HEK293 (cell line): Measurements from ENCODE around the gene AP3D1.
"Not testable (repeated sequence)": the region's sequence is repeated elsewhere in the genome, so short reads cannot be mapped to it uniquely, and the experiment has no call there.

Experiments
- CTCF ChIA-PET: fragments of 350-600 bp; formaldehyde crosslinking; extraction: SDS; loops from one replicate; lab custom pipeline; 2021; ENCODE audit warnings: antibody characterized with exemption; lab: Yijun Ruan, JAX
- POLR2A ChIA-PET: fragments of 300-600 bp; formaldehyde crosslinking; extraction: SDS; loops from one replicate; lab custom pipeline; 2020; ENCODE audit warnings: antibody characterized with exemption, inconsistent platforms; lab: Yijun Ruan, JAX
- H3K27ac ChIP-seq: fragments of 200-500 bp; sonication (Bioruptor generic); 2 replicates; pipeline ENCODE4 v1.5.1; 2014; ENCODE audit warnings: low read depth, low read length, control low read depth, inconsistent platforms; ENCODE audit errors: extremely low read depth
- H3K36me3 ChIP-seq, 2 experiments: fragments of 200-500 bp in 1 of 2; sonication (Bioruptor generic) in 1 of 2; 1 replicate in 1 of 2; 2 replicates in 1 of 2; pipeline ENCODE4 v1.5.1; 2014 to 2017; ENCODE audit warnings: inconsistent platforms in 2 of 2, low read length in 2 of 2; ENCODE audit not compliant: control insufficient read depth in 2 of 2, insufficient read depth in 1 of 2
- H3K4me1 ChIP-seq: fragments of 200-500 bp; sonication (Bioruptor generic); 2 replicates; pipeline ENCODE4 v1.5.1; 2014; ENCODE audit warnings: mild to moderate bottlenecking, low read length, inconsistent platforms; ENCODE audit not compliant: control insufficient read depth, insufficient read depth
- H3K4me3 ChIP-seq: 2 replicates; pipeline ENCODE4 v1.5.1; 2011; ENCODE audit warnings: low read depth, mild to moderate bottlenecking, control low read depth, low read length, moderate library complexity
- H3K9me3 ChIP-seq: fragments of 200-500 bp; sonication (Bioruptor generic); 2 replicates; pipeline ENCODE4 v1.5.1; 2014; ENCODE audit warnings: low read depth, low read length, inconsistent platforms; ENCODE audit not compliant: control insufficient read depth, insufficient read depth
- BCL11A ChIP-seq: fragments of 450-650 bp; formaldehyde crosslinking; IDR thresholded peaks from 2 replicates; pipeline ENCODE4 v1.5.1; 2016; ENCODE audit warnings: low read depth, missing biosample characterization, missing genetic modification characterization
- ELK4 ChIP-seq: IDR thresholded peaks from 2 replicates; pipeline ENCODE4 v1.6.1; 2011; ENCODE audit warnings: mild to moderate bottlenecking, low read depth, low read length, borderline replicate concordance
- GLIS1 ChIP-seq: fragments of 450-650 bp; formaldehyde crosslinking; IDR thresholded peaks from 2 replicates; pipeline ENCODE4 v1.5.1; 2016; ENCODE audit warnings: missing biosample characterization, missing genetic modification characterization
- GLIS2 ChIP-seq: fragments of 450-650 bp; formaldehyde crosslinking; IDR thresholded peaks from 2 replicates; pipeline ENCODE4 v1.5.1; 2016; ENCODE audit warnings: missing biosample characterization, missing genetic modification characterization
- OSR2 ChIP-seq: fragments of 450-650 bp; formaldehyde crosslinking; IDR thresholded peaks from 2 replicates; pipeline ENCODE4 v1.5.1; 2016; ENCODE audit warnings: missing biosample characterization, missing genetic modification characterization
- PATZ1 ChIP-seq: fragments of 450-650 bp; formaldehyde crosslinking; IDR thresholded peaks from 2 replicates; pipeline ENCODE4 v1.5.1; 2016; ENCODE audit warnings: missing biosample characterization, missing genetic modification characterization
- SP2 ChIP-seq: fragments of 450-650 bp; formaldehyde crosslinking; IDR thresholded peaks from 2 replicates; pipeline ENCODE4 v1.5.1; 2016; ENCODE audit warnings: missing biosample characterization, missing genetic modification characterization
- SP7 ChIP-seq: fragments of 450-650 bp; formaldehyde crosslinking; IDR thresholded peaks from 2 replicates; pipeline ENCODE4 v1.5.1; 2016; ENCODE audit warnings: missing biosample characterization, missing genetic modification characterization
- YY1 ChIP-seq: fragments of 450-650 bp; formaldehyde crosslinking; IDR thresholded peaks from 2 replicates; pipeline ENCODE4 v1.5.1; 2018; ENCODE audit warnings: missing biosample characterization, missing genetic modification characterization
- ZBTB20 ChIP-seq: fragments of 450-650 bp; formaldehyde crosslinking; IDR thresholded peaks from 2 replicates; pipeline ENCODE4 v1.5.1; 2016; ENCODE audit warnings: missing biosample characterization, missing genetic modification characterization
- ZBTB44 ChIP-seq: fragments of 450-650 bp; IDR thresholded peaks from 2 replicates; pipeline ENCODE4 v1.5.1; 2018; ENCODE audit warnings: missing biosample characterization, mild to moderate bottlenecking, missing genetic modification characterization
- ZBTB6 ChIP-seq: fragments of 450-650 bp; formaldehyde crosslinking; IDR thresholded peaks from 2 replicates; pipeline ENCODE4 v1.5.1; 2017; ENCODE audit warnings: missing biosample characterization, missing genetic modification characterization
- ZIC2 ChIP-seq: fragments of 450-650 bp; formaldehyde crosslinking; IDR thresholded peaks from 2 replicates; pipeline ENCODE4 v1.5.1; 2016; ENCODE audit warnings: missing biosample characterization, missing genetic modification characterization
- ZNF121 ChIP-seq: fragments of 450-650 bp; formaldehyde crosslinking; IDR thresholded peaks from 2 replicates; pipeline ENCODE4 v1.5.1; 2016; ENCODE audit warnings: missing biosample characterization, missing genetic modification characterization
- ZNF133 ChIP-seq: fragments of 450-650 bp; formaldehyde crosslinking; IDR thresholded peaks from 2 replicates; pipeline ENCODE4 v1.5.1; 2016; ENCODE audit warnings: missing biosample characterization, missing genetic modification characterization
- ZNF155 ChIP-seq: fragments of 450-650 bp; formaldehyde crosslinking; IDR thresholded peaks from 2 replicates; pipeline ENCODE4 v1.5.1; 2016; ENCODE audit warnings: missing biosample characterization, missing genetic modification characterization
- ZNF24 ChIP-seq: fragments of 450-650 bp; formaldehyde crosslinking; IDR thresholded peaks from 2 replicates; pipeline ENCODE4 v1.5.1; 2016; ENCODE audit warnings: missing biosample characterization, missing genetic modification characterization
- ZNF473 ChIP-seq: fragments of 450-650 bp; formaldehyde crosslinking; IDR thresholded peaks from 2 replicates; pipeline ENCODE4 v1.5.1; 2017; ENCODE audit warnings: missing biosample characterization, missing genetic modification characterization
- ZNF530 ChIP-seq: fragments of 450-650 bp; formaldehyde crosslinking; IDR thresholded peaks from 2 replicates; pipeline ENCODE4 v1.5.1; 2016; ENCODE audit warnings: low read depth, missing biosample characterization, missing genetic modification characterization

The AP3D1 gene

GRCh38 chr19:2096034-2096479 lies 55.3 kb downstream of the AP3D1 start, which contains the start of gene MOB3A (continued):
- peak; percentile 87 for TF ChIP-seq PATZ1 (tag by site-specific recombination)
- TF ChIP-seq BCL11A (tag by site-specific recombination), result no peak
- no peak for TF ChIP-seq ZNF473 (tag by site-specific recombination)
- no peak for TF ChIP-seq ZNF530 (tag by site-specific recombination)
- peak; percentile 75; the same call in 1 of the 2 replicates for TF ChIP-seq ZBTB44 (tag by site-specific recombination)
- TF ChIP-seq, all 188 proteins: peak for 69

GRCh38 chr19:2091926-2092525 lies 59.3 kb downstream of the AP3D1 start:
- H3K36me3 ChIP-seq, result peaks cover 4 to 14% of the 10 kb centered on the region in 2 experiments; a peak in 2 of 3 replicates
- POLR2A ChIA-PET, result interaction anchor here (0.6 to 0.7 kb wide), 3 partner anchors 75 to 593 kb away, joined by 5 to 7 read pairs (median 6); no protein-coding TSS in a partner anchor
- not testable (repeated sequence) for H3K4me1 ChIP-seq, H3K4me3 ChIP-seq, H3K27ac ChIP-seq, H3K9me3 ChIP-seq
- TF ChIP-seq ZNF121 (tag by site-specific recombination), result peak; percentile 81
- CTCF ChIA-PET, result interaction anchor here (0.7 kb wide), 1 partner anchor 12 kb away, joined by 5 read pairs; no protein-coding TSS in a partner anchor

GRCh38 chr19:2089727-2090053 lies 61.7 kb downstream of the AP3D1 start:
- Histone ChIP-seq H3K27ac (peak overlapping the region; percentile 43), H3K36me3 (peaks cover 4 to 14% of the 10 kb centered on the region in 2 experiments; a peak in 2 of 3 replicates), H3K9me3 (no peaks in the 10 kb centered on the region), H3K4me1 (0 out of 2 replicates have a peak, but pooled peaks cover 4% of the 10 kb centered on the region), H3K4me3 (no peak overlapping the region)
- ChIA-PET POLR2A (no interaction called here), CTCF (interaction anchor here (0.6 to 1.4 kb wide), 2 partner anchors 70 to 160 kb away, joined by 5 to 6 read pairs; no protein-coding TSS in a partner anchor)
- TF ChIP-seq YY1 (tag by site-specific recombination), result no peak
- peak; percentile 66 for TF ChIP-seq GLIS1 (tag by site-specific recombination)

GRCh38 chr19:2089001-2089711 lies 62.2 kb downstream of the AP3D1 start:
- no peaks in the 10 kb centered on the region for H3K9me3 ChIP-seq
- no peak overlapping the region for H3K4me3 ChIP-seq
- H3K27ac ChIP-seq, result peak overlapping the region; percentile 43
- ChIA-PET CTCF (interaction anchor here (1.1 to 1.4 kb wide), 2 partner anchors 159 to 186 kb away, joined by 3 to 6 read pairs; no protein-coding TSS in a partner anchor), POLR2A (no interaction called here)
- 0 out of 2 replicates have a peak, but pooled peaks cover 4% of the 10 kb centered on the region for H3K4me1 ChIP-seq
- H3K36me3 ChIP-seq, result peaks cover 4 to 10% of the 10 kb centered on the region in 2 experiments; a peak in 2 of 3 replicates
- TF ChIP-seq ZNF155 (tag by site-specific recombination), result no peak
- TF ChIP-seq ELK4, result no peak
- 0 out of 2 replicates have a peak, but pooled peaks have one; percentile 14 for TF ChIP-seq PATZ1 (tag by site-specific recombination)
- TF ChIP-seq GLIS2 (tag by site-specific recombination), result 0 out of 2 replicates have a peak, but pooled peaks have one; percentile 18
- TF ChIP-seq ZNF133 (tag by site-specific recombination), result no peak
- TF ChIP-seq ZNF24 (tag by site-specific recombination), result no peak
- TF ChIP-seq ZIC2 (tag by site-specific recombination), result 0 out of 2 replicates have a peak, but pooled peaks have one; percentile 10
- TF ChIP-seq SP2, result 0 out of 2 replicates have a peak, but pooled peaks have one; percentile 6
- TF ChIP-seq ZBTB6 (tag by site-specific recombination), result no peak
- TF ChIP-seq OSR2 (tag by site-specific recombination), result 0 out of 2 replicates have a peak, but pooled peaks have one; percentile 12
- TF ChIP-seq SP7 (tag by site-specific recombination), result peak; percentile 34
- TF ChIP-seq ZBTB20 (tag by site-specific recombination), result peak; percentile 29; the same call in 1 of the 2 replicates
